GDM1 (cell line): ENCODE results near the gene MT1A.
A peak's percentile ranks its signal among the peaks of the same experiment; 100 is the strongest.
"Not testable (repeated sequence)": the region's sequence is repeated elsewhere in the genome, so short reads cannot be mapped to it uniquely, and the experiment has no call there.

Experiments used
- DNase-seq: peaks from one replicate; lab custom pipeline; 2025; lab: John Stamatoyannopoulos, UW

Gene MT1A

DNA sequence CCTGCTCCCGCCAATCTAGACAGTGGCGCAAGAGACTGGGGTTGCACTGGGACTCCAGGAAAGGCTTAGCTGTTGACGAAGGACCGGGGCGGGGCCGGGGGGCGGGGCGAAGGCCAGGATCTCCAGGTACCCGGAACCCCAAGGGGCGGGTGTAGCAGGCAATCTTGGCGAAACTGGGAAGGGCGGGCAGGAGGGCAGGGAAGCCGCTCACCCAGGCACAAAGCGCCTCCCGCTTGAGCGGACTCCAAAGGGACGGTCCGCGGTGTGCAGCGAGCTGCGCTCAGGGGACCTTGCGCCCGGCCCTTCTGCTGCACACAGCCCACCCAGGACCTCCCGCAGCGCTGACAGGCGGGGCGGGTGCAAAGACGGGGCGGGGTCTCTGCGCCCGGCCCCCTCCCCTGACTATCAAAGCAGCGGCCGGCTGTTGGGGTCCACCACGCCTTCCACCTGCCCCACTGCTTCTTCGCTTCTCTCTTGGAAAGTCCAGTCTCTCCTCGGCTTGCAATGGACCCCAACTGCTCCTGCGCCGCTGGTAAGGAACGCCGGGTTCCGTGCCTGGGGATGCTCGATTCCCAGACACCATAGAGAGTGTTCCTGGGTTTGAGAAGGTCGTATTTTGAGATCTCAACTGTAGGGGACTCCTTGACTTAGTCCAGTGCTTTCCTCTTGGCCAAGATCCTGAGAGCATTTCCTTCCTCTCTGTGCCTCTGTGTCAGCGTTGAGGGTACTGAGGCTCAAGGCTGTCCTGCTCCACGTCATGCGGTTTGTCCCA is 19.3 kb downstream of the MT1A start, which contains the start of gene MT1F:
Gene MT1F, plus strand, starts transcription at position 405 of the 772 bp plus-strand sequence. Its CDS starts 100 bp downstream, at position 505.
- DNase-seq = peak; percentile 4

DNA sequence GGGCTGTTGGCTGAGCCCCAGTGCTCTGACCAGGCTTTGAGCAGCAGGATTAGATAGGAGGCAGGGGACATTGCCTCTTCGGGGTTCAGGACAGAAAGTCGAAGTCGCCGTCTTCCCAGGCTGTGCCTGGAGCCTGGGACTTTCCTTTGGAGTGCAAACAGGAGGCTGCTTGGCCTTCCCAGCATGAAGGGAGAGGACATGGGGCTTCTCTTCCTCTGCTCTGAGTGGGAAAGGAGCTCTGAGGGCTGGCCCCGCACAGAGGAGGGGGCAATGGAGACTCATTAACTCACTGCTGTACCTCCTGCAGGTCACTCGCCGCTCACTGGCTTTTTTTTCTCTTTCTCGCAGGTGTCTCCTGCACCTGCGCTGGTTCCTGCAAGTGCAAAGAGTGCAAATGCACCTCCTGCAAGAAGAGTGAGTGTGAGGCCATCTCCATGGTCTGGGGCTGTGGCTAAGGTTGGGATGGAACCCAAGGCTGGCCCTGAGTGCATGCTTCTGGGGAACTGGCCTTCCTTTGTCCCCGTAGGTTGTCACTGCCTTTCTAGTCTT is 19.9 kb downstream of the MT1A start:
- DNase-seq = no peak

DNA sequence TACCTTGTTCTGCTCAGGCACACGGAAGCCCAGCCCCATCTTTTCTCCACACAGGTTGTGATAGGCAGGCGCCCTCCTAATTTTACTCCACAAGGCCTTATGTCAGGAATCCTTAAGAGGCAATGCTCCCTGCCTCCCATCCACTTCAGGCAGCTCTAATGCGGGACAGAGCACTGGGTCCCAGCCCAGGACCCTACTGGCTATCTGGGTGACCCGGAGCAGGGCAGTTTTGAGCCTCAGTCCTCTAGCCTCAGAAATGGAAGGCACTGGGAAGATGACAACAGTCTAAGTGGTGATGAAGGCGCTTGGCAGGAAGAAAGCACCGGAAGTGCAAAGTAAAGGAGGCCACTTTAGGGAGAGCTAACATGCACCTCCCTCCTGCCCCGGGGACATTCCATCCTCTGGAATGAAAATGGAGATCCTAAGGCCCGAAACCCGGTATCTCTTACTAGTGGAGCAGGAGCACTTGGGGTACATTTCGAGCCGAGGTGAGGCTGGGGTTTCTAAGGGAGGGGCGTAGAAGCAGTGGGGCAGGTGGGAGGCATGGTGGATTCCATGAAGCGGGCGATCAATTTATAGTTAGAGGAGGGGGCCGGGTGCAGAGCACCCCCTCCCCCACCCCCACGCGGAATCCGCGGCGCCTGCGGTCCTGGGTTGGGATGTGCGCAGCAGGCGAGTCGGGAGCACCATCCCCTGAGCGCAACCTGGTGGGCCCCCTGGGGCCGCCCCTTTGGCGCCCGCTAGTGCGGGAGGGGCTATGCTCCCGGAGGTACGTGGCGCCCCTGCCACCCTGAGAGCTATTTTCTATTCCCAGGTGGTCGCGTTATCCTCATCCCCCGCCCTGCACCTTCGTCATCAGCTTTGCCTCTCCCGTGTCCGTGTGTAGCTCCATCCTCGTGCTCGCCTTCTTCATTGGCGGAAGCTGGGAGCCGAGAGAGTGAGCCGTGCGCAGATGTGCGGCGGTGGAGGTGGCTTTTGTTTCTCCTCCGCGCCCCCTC is 24.2 kb downstream of the MT1A start:
- DNase-seq = no peak

DNA sequence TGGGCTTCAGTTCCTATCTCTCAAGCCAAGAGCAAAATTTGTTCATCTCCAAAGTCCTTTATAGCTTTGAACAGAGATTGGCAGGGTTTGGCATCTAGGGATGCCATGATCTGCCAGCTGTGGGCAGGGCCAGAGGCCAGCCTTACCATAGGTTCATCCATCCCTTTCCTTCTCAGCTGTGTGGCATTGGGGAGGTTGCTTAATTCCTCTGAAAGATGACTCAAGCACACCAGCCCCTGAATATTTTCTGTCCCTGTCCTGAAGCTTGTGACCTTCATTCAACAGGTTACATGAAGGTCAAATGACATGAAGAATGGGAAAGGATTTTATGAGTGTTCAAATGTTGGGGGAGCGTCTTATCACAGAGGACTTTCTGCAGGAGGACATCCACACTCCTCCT is 26.0 kb downstream of the MT1A start:
- DNase-seq = no peak

DNA sequence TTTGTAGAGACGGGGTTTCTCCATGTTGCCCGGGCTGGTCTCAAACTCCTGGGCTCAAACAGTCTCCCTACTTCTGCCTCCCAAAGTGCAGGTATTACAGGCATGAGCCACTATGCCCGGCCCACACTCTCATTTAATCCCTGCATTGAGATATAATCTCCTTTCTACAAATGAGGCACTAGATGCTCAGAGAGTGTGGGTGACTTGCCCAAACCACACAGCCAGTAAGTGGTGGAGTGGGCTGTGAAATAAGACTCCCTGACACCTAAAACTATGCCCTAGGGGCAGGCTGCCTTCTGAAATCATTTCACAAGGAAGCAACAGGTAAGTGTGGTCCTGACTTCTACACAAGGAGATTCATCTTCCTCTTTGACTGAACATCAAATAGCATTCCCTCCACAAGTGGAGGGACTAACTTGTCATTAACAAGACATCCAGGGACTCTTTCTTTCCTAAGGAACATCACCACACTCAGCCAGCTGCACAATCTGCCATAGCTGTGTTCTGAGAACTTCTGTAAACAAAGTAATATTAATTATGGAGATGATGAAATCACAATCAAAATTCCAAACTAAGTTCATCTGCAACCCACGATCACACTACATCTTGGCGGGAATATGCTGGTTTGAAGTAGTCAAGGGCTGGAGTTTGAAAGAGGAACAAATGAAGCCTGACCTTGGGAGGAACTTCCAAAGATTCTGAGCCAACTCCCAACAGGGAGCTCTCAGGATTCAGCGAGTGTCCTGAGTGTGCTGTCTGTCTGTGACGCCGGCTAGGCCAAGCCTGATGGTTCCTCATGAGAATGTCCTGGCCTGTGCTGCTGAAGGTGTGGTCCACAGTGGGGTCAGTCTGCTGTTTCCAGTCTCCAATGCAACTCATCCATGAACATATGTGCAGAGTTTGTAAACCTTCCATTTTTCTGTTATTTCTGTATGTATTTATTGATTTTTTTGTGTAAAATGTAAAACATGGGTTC is 27.1 kb downstream of the MT1A start:
- DNase-seq = not testable (repeated sequence)

DNA sequence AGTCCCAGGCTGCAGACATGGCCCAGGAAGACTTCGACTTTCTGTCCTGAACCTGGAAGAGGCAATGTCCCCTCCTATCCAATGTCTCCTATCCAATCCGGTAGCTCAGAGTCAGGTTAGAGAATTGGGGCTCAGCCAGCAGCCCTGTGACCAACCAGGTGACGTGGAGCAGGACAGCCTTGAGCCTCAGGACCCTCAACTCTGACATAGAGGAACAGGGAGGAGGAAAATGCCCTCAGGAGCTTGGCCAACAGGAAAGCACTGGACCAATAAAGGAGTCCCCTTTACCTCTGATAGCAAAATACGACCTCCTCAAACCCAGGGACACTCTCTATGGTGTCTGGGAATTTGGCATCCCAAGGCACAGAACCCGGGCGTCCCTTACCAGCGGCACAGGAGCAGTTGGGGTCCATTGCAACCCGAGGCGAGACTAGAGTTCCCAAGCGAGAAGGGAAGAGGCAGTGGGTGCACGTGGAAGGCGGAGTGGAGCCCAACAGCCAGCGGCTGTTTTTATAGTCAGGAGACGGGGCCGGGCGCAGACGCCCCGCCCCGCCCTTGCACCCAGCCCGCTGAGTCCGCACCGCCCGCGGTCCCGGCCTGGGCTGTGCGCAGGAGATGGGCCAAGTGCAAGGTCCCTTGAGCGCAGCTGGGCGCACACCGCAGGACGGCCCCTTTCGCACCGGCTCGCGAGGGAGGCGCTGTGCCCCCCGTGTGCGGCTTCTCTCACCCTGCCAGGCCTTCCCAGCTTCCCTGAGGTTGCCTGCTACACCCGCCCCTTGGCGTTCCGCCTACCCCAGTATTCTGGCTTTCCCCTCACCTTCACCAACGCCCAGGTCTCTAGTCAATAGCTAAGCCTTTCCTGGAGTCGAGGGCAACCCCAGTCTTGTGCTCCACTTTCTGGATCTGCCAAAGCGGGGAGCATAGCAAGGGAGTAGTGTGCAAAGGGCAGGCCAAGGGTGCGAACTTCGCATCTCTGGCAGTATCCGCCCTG is 29.4 kb downstream of the MT1A start, which contains the start of gene MT1G:
Gene MT1G, minus strand, starts transcription at position 485 of the 991 bp plus-strand sequence. Its CDS starts 72 bp downstream, at position 413.
- DNase-seq = no peak

DNA sequence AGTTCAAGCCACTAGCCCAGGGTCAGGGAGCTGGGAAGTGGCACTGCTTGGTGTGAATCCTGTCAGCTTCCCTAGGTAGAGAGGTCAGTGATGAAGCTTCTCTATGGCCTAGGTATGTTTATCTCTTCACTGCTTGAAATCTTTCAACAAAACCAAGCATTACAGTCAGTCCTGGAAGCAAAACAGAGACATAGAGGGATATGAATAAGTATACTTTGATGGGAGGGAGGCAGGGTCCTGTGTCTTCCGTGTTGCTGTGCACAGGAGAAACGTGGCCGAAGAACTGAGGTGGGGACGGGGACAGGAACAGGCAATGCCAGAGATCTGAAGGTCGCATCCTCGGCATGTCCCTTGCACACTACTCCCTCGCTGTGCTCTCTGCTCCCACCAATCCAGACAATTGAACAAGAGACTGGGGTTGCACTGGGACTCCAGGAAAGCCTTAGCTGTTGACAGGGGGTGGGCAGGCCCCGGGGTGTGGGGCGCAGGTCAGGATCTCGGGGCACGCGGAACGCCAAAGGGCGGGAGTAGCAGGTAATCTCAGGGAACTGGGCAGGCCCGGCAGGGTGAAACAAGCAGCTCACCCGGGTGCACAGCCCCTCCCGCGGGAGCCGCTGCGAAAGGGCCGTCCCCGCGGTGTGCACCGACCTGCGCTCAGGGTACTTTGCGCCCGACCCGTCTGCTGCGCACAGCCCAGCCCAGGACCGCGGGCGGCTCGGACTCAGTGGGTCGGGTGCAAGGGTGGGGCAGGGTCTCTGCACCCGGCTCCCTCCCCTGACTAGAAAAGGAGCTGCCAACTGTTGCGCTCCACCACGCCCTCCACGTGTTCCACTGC is 30.8 kb downstream of the MT1A start, which contains the start of gene MT1H:
Gene MT1H, plus strand, starts transcription at position 810 of the 835 bp plus-strand sequence. CDS start 71 bp downstream, outside the sequence.
- no peak for DNase-seq

DNA sequence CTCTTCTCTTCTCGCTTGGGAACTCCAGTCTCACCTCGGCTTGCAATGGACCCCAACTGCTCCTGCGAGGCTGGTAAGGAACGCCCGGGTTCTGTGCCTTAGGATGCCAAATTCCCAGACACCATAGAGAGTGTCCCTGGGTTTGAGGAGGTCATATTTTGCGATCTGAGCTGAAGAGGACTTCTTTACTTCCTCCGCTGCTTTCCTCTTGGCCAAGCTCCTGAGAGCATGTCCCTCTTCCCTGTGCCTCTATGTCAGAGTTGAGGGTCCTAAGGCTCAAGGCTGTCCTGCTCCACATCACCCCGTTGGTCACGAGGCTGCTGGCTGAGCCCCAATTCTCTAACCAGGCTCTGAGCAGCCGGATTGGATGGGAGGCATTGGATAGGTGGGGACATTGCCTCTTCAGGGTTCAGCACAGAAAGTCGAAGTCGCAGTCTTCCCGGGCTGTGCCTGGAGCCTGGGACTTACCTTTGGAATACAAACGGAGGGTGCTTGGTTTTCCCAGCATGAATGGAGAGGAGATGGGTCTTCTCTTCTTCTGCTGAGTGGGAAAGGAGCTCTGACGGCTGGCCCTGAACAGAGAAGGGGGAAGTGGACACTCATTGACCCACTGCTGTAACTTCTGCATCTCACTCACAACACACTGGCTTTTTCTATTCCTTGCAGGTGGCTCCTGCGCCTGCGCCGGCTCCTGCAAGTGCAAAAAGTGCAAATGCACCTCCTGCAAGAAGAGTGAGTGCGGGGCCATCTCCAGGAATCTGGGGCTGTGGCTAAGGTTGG is 31.6 kb downstream of the MT1A start:
- no peak for DNase-seq

DNA sequence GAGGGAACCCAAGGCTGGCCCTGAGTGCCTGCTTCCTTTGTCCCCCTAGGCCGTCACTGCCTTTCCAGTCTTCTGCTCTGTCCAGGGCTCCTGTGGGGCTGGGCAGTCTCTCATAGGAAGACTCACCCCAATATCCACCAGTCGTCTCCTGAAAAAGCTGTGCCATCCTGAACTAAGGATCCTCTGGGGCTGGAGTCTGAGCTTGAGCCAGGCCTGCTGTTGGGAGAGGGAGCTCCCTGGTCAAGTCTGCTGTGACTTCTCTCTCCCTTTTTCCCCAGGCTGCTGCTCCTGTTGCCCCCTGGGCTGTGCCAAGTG is 32.1 kb downstream of the MT1A start:
- no peak for DNase-seq

DNA sequence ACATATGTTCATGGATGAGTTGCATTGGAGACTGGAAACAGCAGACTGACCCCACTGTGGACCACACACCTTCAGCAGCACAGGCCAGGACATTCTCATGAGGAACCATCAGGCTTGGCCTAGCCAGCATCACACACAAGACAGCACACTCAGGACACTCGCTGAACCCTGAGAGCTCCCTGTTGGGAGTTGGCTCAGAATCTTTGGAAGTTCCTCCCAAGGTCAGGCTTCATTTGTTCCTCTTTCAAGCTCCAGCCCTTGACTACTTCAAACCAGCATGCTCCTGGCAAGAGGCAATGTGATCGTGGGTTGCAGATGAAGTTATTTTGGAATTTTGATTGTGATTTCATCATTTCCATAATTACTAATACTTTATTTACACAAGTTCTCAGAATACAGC is 33.2 kb downstream of the MT1A start:
- DNase-seq = not testable (repeated sequence)

DNA sequence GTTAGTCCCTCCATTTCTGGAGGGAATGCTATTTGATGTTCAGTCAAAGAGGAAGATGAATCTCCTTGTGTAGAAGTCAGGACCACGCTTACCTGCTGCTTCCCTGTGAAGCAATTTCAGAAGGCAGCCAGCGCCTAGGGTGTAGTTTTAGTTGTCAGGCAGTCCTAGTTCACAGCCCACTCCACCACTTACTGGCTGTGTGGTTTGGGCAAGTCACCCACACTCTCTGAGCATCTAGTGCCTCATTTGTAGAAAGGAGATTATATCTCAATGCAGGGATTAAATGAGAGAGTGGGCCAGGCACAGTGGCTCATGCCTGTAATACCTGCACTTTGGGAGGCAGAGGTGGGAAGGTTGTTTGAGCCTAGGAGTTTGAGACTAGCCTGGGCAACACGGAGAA is 33.7 kb downstream of the MT1A start:
- DNase-seq = not testable (repeated sequence)

DNA sequence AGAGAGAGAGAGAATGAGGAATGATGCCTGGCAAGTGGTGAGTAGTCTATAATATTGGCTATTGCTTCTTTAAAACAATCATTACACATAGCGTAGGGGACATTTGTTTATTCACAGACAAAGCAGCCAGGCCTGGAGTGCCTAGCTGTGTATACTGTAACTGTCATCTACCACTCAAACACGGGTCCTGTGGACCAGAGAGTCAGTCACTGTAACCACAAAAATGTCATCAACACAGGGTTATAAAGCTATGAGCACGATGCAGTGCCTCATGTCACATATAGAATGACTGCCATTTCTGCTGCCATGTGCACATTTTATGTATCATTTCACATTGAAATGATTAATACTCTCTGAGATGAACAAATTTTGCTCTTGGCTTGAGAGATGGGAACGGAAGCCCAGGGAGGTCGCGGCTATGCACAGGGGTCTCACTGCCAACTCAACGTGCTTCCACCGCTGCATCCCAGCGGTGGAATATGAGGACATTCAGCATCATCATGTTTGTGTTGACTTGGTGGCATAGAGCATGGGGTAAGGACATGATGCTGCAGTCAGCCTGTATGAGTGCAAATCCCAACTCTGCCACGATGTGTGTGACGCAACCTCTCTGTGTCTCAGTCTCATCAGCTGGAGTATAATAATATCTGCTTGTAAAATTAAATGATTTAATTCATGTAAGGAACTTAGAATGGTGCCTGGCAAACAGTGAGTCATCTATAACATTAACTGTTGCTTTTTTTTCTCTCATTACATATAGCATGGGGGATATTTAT is 34.5 kb downstream of the MT1A start:
- no peak for DNase-seq

DNA sequence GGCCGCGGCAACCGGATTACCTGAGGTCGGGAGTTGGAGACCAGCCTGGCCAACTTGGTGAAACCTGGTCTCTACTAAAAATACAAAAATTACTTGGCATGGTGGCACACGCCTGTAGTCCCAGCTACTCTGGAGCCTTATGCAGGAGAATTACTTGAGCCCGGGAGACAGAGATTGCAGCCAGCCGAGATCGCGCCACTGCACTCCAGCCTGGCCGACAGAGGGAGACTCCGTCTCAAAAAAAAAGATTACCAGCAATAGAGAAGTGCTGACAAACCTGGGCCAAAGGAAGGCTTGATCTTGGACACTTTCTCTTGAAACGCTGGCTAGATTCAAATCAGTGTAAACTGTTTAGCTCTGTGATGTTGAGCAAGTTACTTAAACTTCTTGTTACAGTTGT is 35.5 kb downstream of the MT1A start:
- no peak for DNase-seq

DNA sequence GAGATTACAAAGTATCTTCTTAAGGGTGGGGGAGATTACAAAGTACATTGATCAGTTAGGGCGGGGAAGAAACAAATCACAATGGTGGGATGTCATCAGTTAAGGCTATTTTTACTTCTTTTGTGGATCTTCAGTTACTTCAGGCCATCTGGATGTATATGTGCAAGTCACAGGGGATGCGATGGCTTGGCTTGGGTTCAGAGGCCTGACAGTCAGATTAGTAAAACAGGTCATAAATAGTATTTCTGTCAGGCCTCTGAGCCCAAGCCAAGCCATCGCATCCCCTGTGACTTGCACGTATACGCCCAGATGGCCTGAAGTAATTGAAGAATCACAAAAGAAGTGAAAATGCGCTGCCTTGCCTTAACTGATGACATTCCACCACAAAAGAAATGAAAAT is 36.1 kb downstream of the MT1A start:
- DNase-seq = not testable (repeated sequence)

DNA sequence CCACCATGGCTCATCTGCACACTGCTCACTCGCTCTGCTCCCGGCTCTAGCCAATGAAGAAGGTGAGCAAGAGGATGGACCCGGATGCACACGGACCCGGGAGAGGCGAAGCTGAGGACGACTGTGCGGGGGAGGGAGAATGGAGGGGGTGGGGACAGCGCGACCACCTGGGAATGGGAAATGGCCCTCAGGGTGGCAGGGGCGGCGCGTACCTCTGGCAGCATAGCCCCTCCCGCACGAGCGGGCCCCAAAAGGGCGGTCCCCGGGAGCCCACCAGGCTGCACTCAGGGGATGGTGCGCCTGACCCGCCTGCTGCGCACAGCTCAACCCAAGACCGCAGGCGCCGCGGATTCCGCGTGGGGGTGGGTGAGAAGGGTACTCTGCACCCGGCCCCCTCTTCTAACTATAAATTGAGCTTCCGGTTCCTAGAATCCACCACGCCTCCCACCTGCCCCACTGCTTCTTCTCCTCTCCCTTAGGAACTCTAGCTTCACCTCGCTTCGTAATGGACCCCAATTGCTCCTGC is 37.3 kb downstream of the MT1A start:
- no peak for DNase-seq

DNA sequence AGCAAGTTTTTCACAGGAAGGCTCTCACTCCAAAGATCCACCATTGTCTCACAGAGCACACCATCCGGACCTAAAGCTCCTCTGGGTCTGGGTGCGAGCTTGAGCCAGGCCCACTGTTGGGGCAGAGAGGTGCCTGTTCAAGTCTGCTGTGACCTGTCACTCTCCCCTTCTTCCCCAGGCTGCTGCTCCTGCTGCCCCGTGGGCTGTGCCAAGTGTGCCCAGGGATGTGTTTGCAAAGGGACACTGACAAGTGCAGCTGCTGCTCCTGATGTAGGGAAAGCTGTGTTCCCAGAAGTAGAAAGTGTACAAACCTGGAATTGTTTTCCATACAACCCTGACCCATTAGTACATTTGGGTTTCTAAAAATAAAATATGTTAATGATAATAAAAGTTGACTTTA is 39.0 kb downstream of the MT1A start:
- no peak for DNase-seq

DNA sequence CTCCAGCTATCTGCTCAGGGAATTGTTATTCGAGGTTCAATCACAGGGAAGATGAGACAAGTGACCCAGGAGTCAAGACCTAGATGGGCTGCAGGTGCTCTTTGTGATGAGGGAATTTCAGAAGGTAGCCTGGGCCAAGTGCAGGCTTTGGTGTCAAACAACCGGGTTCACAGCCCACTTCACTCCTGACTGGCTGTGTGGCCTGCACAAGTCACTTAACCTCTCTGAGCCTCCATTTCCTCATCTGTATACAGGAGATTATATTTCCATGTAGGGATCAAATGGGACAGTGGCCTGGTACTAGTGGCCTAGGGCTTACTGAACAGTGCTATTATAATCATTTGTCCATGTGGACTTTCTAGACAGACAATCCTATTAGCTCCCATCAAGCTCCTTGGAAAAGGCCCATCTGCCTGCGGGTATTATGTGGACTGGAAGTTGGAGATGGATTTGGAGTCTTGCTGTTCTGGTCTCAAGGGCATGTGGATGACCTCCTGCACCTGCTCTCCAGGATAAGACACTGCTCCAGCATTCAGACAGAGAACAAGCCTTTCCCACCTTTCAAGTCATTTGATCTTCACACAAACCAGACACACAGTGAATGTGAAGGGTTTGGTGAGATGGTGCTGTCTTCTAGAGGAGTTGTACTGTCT is 40.7 kb downstream of the MT1A start:
- no peak for DNase-seq
